ENCODE measurements around the gene GSC. TPM values are rescaled to one million over a fixed set of nuclear protein-coding genes. Genes with fewer than 3 reads are reported as not detected.
"Not testable (repeated sequence)": the region's sequence is repeated elsewhere in the genome, so short reads cannot be mapped to it uniquely, and the experiment has no call there.

Gene GSC
- total and polyA plus RNA-seq, 2 of the 4 experiments (the other 2 are of a cell fraction): not detected

GRCh38 chr14:94728950-94729349, 41.0 kb downstream of the GSC start:
- POLR2A ChIA-PET (ENCODE audit: unreplicated experiment): no interaction called here

GRCh38 chr14:94728440-94728839, 41.5 kb downstream of the GSC start:
- WGBS, 2 experiments (ENCODE audit: extremely low coverage in 2 of 2, insufficient read length in 1 of 2): no CpG with 5 or more reads among the region's 5 CpGs

More at GRCh38 chr14:94728950-94729349, 41.0 kb downstream of the GSC start:
- H2AK9ac ChIP-seq (replicated peaks; ENCODE audit: low read depth, low read length, poor library complexity): no peak overlapping the region
- CTCF ChIA-PET: no interaction called here
- H3K79me1 ChIP-seq (ENCODE audit: low read depth in 1 of 2, low read length in 2 of 2): no peaks in the 10 kb centered on the region
- H3K23ac ChIP-seq (ENCODE audit: low read depth, low read length): no peak overlapping the region
- no peak overlapping the region for H4K5ac ChIP-seq (ENCODE audit: low read depth, low read length)
- no peak overlapping the region for H4K8ac ChIP-seq (ENCODE audit: low read depth in 2 of 2, low read length in 2 of 2)
- H3K9me3 ChIP-seq (ENCODE audit: control insufficient read depth, insufficient read depth, low read length): no peaks in the 10 kb centered on the region
- H3K4me1 ChIP-seq (ENCODE audit: control insufficient read depth, insufficient read depth, low read length): no peaks in the 10 kb centered on the region
- H3K9ac ChIP-seq (ENCODE audit: low read depth, low read length): no peak overlapping the region
- H2AK5ac ChIP-seq (ENCODE audit: low read depth, low read length): no peak overlapping the region
- H3K18ac ChIP-seq (ENCODE audit: low read depth, low read length): no peak overlapping the region
- no peak overlapping the region for H2BK120ac ChIP-seq (ENCODE audit: low read depth, low read length)
- no peaks in the 10 kb centered on the region for H4K20me1 ChIP-seq (ENCODE audit: insufficient read depth, low read length)
- no peak overlapping the region for H3K56ac ChIP-seq (ENCODE audit: extremely low read depth, insufficient read depth, low read length)
- dilution Hi-C loops (cut with HindIII; ENCODE audit: low sequenced_read_pairs, unreplicated experiment): no loop called here
- no CpG with 5 or more reads among the region's 3 CpGs for WGBS, 2 experiments (ENCODE audit: extremely low coverage in 2 of 2, insufficient read length in 1 of 2)
- H3K4ac ChIP-seq (ENCODE audit: low read depth, low read length): no peak overlapping the region
- H3K36me3 ChIP-seq (ENCODE audit: control insufficient read depth, insufficient read depth, low read length): no peaks in the 10 kb centered on the region
- 0 out of 2 replicates have a peak, but pooled peaks cover 3% of the 10 kb centered on the region for H3K27me3 ChIP-seq (ENCODE audit: control insufficient read depth, insufficient read depth, low read length)
- H2AFZ ChIP-seq (replicated peaks; ENCODE audit: low read length, poor library complexity): no peak overlapping the region
- BruUV-seq (replicated peaks): no TSS peak
- H3K9me1 ChIP-seq (ENCODE audit: insufficient read depth, low read length): no peaks in the 10 kb centered on the region
- H3K4me2 ChIP-seq (ENCODE audit: low read depth, low read length): no peak overlapping the region
- H3K14ac ChIP-seq (replicated peaks; ENCODE audit: low read depth, low read length): no peak overlapping the region
- no peak overlapping the region for H3K4me3 ChIP-seq (ENCODE audit: insufficient read depth, low read depth, low read length)
- H2BK5ac ChIP-seq (ENCODE audit: low read depth, low read length, poor library complexity, severe bottlenecking): no peak overlapping the region
- ATAC-seq (ENCODE audit: low read depth): no peak
- no peak overlapping the region for H3K27ac ChIP-seq (ENCODE audit: insufficient read depth, low read length)
- TF ChIP-seq CEBPB (IDR thresholded peaks at IDR 0.05; ENCODE audit: low read depth, low read length): no peak
- no peak for TF ChIP-seq BHLHE40 (IDR thresholded peaks at IDR 0.05; ENCODE audit: low read depth, low read length)
- no peak for TF ChIP-seq CHD1 (IDR thresholded peaks at IDR 0.05; ENCODE audit: low read depth, low read length)
- TF ChIP-seq NFE2L2 (IDR thresholded peaks at IDR 0.05; ENCODE audit: low read depth, low read length): no peak
- TF ChIP-seq POLR2A (IDR thresholded peaks at IDR 0.05; ENCODE audit: low read depth, low read length): no peak
- TF ChIP-seq RAD21 (IDR thresholded peaks at IDR 0.05; ENCODE audit: low read length): no peak
- no peak for TF ChIP-seq MAFK (IDR thresholded peaks at IDR 0.05; ENCODE audit: low read depth, low read length)
- H4K91ac ChIP-seq (ENCODE audit: insufficient read depth, low read depth, low read length): no peak overlapping the region
- no peak overlapping the region for H2BK15ac ChIP-seq (ENCODE audit: low read depth, low read length)
- in situ Hi-C loops (cut with MboI; ENCODE audit: low sequenced_read_pairs): no loop called here
- intact Hi-C loops (cut with micrococcal nuclease): no loop called here
- no peak overlapping the region for H2BK20ac ChIP-seq (ENCODE audit: low read depth, low read length)
- no peak for DNase-seq

More at GRCh38 chr14:94728440-94728839, 41.5 kb downstream of the GSC start:
- H3K4me3 ChIP-seq (ENCODE audit: insufficient read depth, low read depth, low read length); DNase-seq; CTCF ChIA-PET; H3K23ac ChIP-seq (ENCODE audit: low read depth, low read length); H3K36me3 ChIP-seq (ENCODE audit: control insufficient read depth, insufficient read depth, low read length); H3K9me1 ChIP-seq (ENCODE audit: insufficient read depth, low read length); H3K9me3 ChIP-seq (ENCODE audit: control insufficient read depth, insufficient read depth, low read length); H2BK20ac ChIP-seq (ENCODE audit: low read depth, low read length); H4K91ac ChIP-seq (ENCODE audit: insufficient read depth, low read depth, low read length); H3K27me3 ChIP-seq (ENCODE audit: control insufficient read depth, insufficient read depth, low read length); H3K56ac ChIP-seq (ENCODE audit: extremely low read depth, insufficient read depth, low read length); H4K5ac ChIP-seq (ENCODE audit: low read depth, low read length); H3K14ac ChIP-seq (replicated peaks; ENCODE audit: low read depth, low read length); H3K4me2 ChIP-seq (ENCODE audit: low read depth, low read length); H2AFZ ChIP-seq (replicated peaks; ENCODE audit: low read length, poor library complexity); intact Hi-C loops (cut with micrococcal nuclease); H2AK9ac ChIP-seq (replicated peaks; ENCODE audit: low read depth, low read length, poor library complexity); H2BK15ac ChIP-seq (ENCODE audit: low read depth, low read length); H2AK5ac ChIP-seq (ENCODE audit: low read depth, low read length); H3K27ac ChIP-seq (ENCODE audit: insufficient read depth, low read length); H3K9ac ChIP-seq (ENCODE audit: low read depth, low read length); H3K79me1 ChIP-seq (ENCODE audit: low read depth in 1 of 2, low read length in 2 of 2); H4K20me1 ChIP-seq (ENCODE audit: insufficient read depth, low read length); POLR2A ChIA-PET (ENCODE audit: unreplicated experiment); H3K18ac ChIP-seq (ENCODE audit: low read depth, low read length); H2BK120ac ChIP-seq (ENCODE audit: low read depth, low read length); H3K4me1 ChIP-seq (ENCODE audit: control insufficient read depth, insufficient read depth, low read length); H3K4ac ChIP-seq (ENCODE audit: low read depth, low read length); in situ Hi-C loops (cut with MboI; ENCODE audit: low sequenced_read_pairs); H4K8ac ChIP-seq (ENCODE audit: low read depth in 2 of 2, low read length in 2 of 2); ATAC-seq (ENCODE audit: low read depth); dilution Hi-C loops (cut with HindIII; ENCODE audit: low sequenced_read_pairs, unreplicated experiment); BruUV-seq (replicated peaks); H2BK5ac ChIP-seq (ENCODE audit: low read depth, low read length, poor library complexity, severe bottlenecking): not testable (repeated sequence)

All from IMR-90 (cell line).